Fibroblast of villous mesenchyme (primary cell): ENCODE results near the gene WHRN. TPM values are rescaled to one million over a fixed set of nuclear protein-coding genes. Genes with fewer than 3 reads are reported as not detected.

Experiments used
- DNase-seq: peaks from one replicate; pipeline ENCODE4 v3.0.0-alpha.2; 2010; ENCODE audit warnings: low read depth
- H3K4me3 ChIP-seq: 2 replicates; pipeline ENCODE4 v1.5.1; 2011; ENCODE audit warnings: low read depth, mild to moderate bottlenecking, low read length
- total RNA-seq: library from RNA; depleted of rRNA; stranded (reverse); fragments of >200 nt; gene quantifications from 2 replicates; pipeline ENCODE4 v1.2.3, GENCODE V29; 2012
- TF ChIP-seq, protein P1 (sequence below): IDR thresholded peaks from 2 replicates; pipeline ENCODE4 v1.5.1; 2012; ENCODE audit warnings: low read depth, mild to moderate bottlenecking, low read length; ENCODE audit not compliant: insufficient read depth

The WHRN gene
- total RNA-seq, 1 donor, result 1.3 TPM

GRCh38 chr9:114426046-114426948 is 79.0 kb downstream of the WHRN start:
- no peak for DNase-seq
- no peak overlapping the region for H3K4me3 ChIP-seq
- TF ChIP-seq, protein P1, sequence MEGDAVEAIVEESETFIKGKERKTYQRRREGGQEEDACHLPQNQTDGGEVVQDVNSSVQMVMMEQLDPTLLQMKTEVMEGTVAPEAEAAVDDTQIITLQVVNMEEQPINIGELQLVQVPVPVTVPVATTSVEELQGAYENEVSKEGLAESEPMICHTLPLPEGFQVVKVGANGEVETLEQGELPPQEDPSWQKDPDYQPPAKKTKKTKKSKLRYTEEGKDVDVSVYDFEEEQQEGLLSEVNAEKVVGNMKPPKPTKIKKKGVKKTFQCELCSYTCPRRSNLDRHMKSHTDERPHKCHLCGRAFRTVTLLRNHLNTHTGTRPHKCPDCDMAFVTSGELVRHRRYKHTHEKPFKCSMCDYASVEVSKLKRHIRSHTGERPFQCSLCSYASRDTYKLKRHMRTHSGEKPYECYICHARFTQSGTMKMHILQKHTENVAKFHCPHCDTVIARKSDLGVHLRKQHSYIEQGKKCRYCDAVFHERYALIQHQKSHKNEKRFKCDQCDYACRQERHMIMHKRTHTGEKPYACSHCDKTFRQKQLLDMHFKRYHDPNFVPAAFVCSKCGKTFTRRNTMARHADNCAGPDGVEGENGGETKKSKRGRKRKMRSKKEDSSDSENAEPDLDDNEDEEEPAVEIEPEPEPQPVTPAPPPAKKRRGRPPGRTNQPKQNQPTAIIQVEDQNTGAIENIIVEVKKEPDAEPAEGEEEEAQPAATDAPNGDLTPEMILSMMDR, result no peak

- TF ChIP-seq, protein P1, result no peak
- no peak overlapping the region for H3K4me3 ChIP-seq
- DNase-seq, result no peak
Measured at GRCh38 chr9:114425126-114425525, 80.1 kb downstream of the WHRN start.

DNA sequence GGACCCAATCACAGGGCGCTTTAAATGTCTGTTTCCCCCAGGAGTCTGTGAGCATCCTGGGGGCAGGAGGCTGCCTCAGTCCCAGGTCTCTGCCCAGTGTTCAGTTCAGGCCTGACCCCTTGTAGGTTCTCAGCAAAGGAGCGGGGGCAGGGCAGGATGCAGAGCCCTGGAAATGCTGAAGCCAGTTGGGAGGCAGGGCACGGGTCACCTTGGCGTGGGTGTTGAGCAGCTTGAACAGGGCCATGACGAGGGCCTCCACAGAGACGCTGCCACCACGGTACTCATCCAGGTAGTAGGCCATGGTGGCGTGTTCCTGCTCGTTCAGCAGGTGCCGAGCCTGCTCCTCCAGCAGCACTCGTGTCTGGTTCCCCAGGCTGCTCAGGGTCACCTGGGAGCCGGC is 81.1 kb downstream of the WHRN start:
- DNase-seq, result no peak
- TF ChIP-seq, protein P1, result no peak
- H3K4me3 ChIP-seq, result no peak overlapping the region

- TF ChIP-seq, protein P1, result no peak
- no peak overlapping the region for H3K4me3 ChIP-seq
- DNase-seq, result no peak
Measured at GRCh38 chr9:114423181-114423580, 82.1 kb downstream of the WHRN start.

DNA sequence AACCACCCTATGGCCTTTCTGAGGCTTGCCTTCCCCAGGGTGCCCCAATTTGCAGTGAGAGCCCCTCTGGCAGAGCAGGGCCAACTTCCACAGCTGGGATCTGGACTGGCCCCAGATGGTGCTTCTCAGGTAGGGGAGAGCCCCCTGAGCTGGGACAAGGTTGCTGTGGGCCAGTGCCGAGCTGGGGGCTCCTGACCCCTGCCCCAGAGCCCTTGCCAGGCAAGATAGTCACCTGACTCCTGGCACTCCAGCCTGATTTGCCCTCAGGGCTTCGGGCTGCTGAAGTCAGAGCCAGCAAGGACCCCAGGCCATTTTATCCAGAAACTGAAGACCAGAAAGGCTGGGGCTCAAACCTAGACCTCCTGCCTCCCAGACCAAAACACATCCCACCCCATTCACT is 84.1 kb downstream of the WHRN start:
- DNase-seq, result no peak
- TF ChIP-seq, protein P1, result no peak
- H3K4me3 ChIP-seq, result no peak overlapping the region

- no peak for DNase-seq
- TF ChIP-seq, protein P1, result no peak
- H3K4me3 ChIP-seq, result no peak overlapping the region
Measured at GRCh38 chr9:114419796-114420195, 85.5 kb downstream of the WHRN start.
